B cell (primary cell): Measurements from ENCODE around the gene SPHK1. TPM values are rescaled to one million over a fixed set of nuclear protein-coding genes. Genes with fewer than 3 reads are reported as not detected.

Experiments used
- ATAC-seq: fragments of 200-7000 bp; cut with Tn5 transposase; one replicate; pipeline ENCODE4 v1.10.0; 2021; ENCODE audit warnings: low read depth, mild to moderate bottlenecking, moderate number of reproducible peaks, moderate library complexity
- CTCF ChIA-PET: fragments of 350-600 bp; sonication (Branson Sonifier 250); formaldehyde crosslinking; loops from one replicate; lab custom pipeline; 2021; ENCODE audit warnings: antibody characterized with exemption, inconsistent platforms; lab: Charles Lee
- POLR2A ChIA-PET: fragments of 350-600 bp; sonication (Branson Sonifier 250); formaldehyde crosslinking; loops from one replicate; lab custom pipeline; 2021; ENCODE audit warnings: antibody characterized with exemption; lab: Charles Lee
- DNase-seq: peaks from one replicate; pipeline ENCODE4 v3.0.0; 2013
- H2AFZ ChIP-seq: 2 replicates; pipeline ENCODE4 v1.6.1; 2012; ENCODE audit warnings: mild to moderate bottlenecking, low read depth, low read length; ENCODE audit not compliant: insufficient read depth, poor library complexity, severe bottlenecking
- H3K27ac ChIP-seq, 2 donors: 1 replicate in 1 of 2; 2 replicates in 1 of 2; pipeline ENCODE4 v1.5.1; 2012 to 2013; ENCODE audit warnings: low read length in 2 of 2, mild to moderate bottlenecking in 2 of 2, moderate library complexity in 1 of 2
- H3K27me3 ChIP-seq, 4 experiments: fragments of 200-600 bp in 1 of 4; sonication (generic) in 1 of 4; replicated peaks in 1 of 4; 1 replicate in 2 of 4; 2 replicates in 2 of 4; pipeline versions ENCODE4 v1.6.1 to v1.7.0; 2013 to 2016; ENCODE audit warnings: low read length in 3 of 4, mild to moderate bottlenecking in 2 of 4, mixed read lengths in 1 of 4, moderate library complexity in 1 of 4; ENCODE audit not compliant: insufficient read depth in 4 of 4, control insufficient read depth in 3 of 4; ENCODE audit errors: control extremely low read depth in 1 of 4
- H3K36me3 ChIP-seq, 2 experiments: replicated peaks in 1 of 2; 1 replicate in 1 of 2; 2 replicates in 1 of 2; pipeline versions ENCODE4 v1.6.1 to v1.7.1; 2013; ENCODE audit warnings: low read length in 1 of 2; ENCODE audit not compliant: insufficient read depth in 2 of 2, control insufficient read depth in 1 of 2; ENCODE audit errors: control extremely low read depth in 1 of 2, extremely low read depth in 1 of 2
- H3K4me1 ChIP-seq, 2 donors: fragments of 200-600 bp in 1 of 2; sonication (generic) in 1 of 2; 1 replicate in 1 of 2; 2 replicates in 1 of 2; pipeline versions ENCODE4 v1.5.1 to v1.6.1; 2013 to 2017; ENCODE audit warnings: low read length in 2 of 2; ENCODE audit not compliant: control insufficient read depth in 2 of 2, insufficient read depth in 2 of 2
- H3K4me2 ChIP-seq: replicated peaks from 2 replicates; pipeline ENCODE3; 2012; ENCODE audit warnings: mild to moderate bottlenecking, low read depth, low read length; ENCODE audit not compliant: poor library complexity, severe bottlenecking
- H3K4me3 ChIP-seq, 5 experiments: fragments of 200-600 bp in 1 of 5; sonication (generic) in 1 of 5; 1 replicate in 3 of 5; 2 replicates in 2 of 5; pipeline versions ENCODE4 v1.5.1 to v1.7.0; 2011 to 2016; ENCODE audit warnings: low read length in 4 of 5, mild to moderate bottlenecking in 4 of 5, low read depth in 2 of 5, control low read depth in 1 of 5, moderate library complexity in 1 of 5; ENCODE audit not compliant: insufficient read depth in 1 of 5; ENCODE audit errors: control extremely low read depth in 1 of 5, extremely low read depth in 1 of 5
- H3K79me2 ChIP-seq: fragments of 200-600 bp; sonication (generic); one replicate; pipeline ENCODE4 v1.6.0; 2016; ENCODE audit warnings: low read length; ENCODE audit not compliant: control insufficient read depth, insufficient read depth
- H3K9ac ChIP-seq: fragments of 200-600 bp; sonication (generic); 2 replicates; pipeline ENCODE4 v1.6.1; 2017; ENCODE audit warnings: mild to moderate bottlenecking, low read length, moderate library complexity
- H3K9me3 ChIP-seq, 3 donors: one replicate each; pipeline versions ENCODE4 v1.6.1 to v1.7.1; 2013; ENCODE audit warnings: low read length in 2 of 3; ENCODE audit not compliant: control insufficient read depth in 2 of 3, insufficient read depth in 1 of 3; ENCODE audit errors: control extremely low read depth in 1 of 3
- H4K20me1 ChIP-seq: 2 replicates; pipeline ENCODE4 v1.6.0; 2012; ENCODE audit warnings: mild to moderate bottlenecking, low read length; ENCODE audit not compliant: insufficient read depth, control insufficient read depth, poor library complexity, severe bottlenecking
- H3K27ac Mint-ChIP-seq: one replicate; pipeline ENCODE4 v1.8.0; 2021; ENCODE audit warnings: mixed read lengths
- H3K27me3 Mint-ChIP-seq: one replicate; pipeline ENCODE4 v1.8.0; 2021; ENCODE audit warnings: mixed read lengths
- H3K4me1 Mint-ChIP-seq: one replicate; pipeline ENCODE4 v1.8.0; 2021; ENCODE audit warnings: mixed read lengths
- H3K4me3 Mint-ChIP-seq: one replicate; pipeline ENCODE4 v1.8.0; 2021; ENCODE audit warnings: mixed read lengths
- H3K9me3 Mint-ChIP-seq: one replicate; pipeline ENCODE4 v1.8.0; 2022; ENCODE audit warnings: mixed read lengths; ENCODE audit not compliant: insufficient read depth
- CTCF ChIP-seq: fragments of 200-600 bp; IDR thresholded peaks from one replicate; pipeline ENCODE4 v1.8.0; 2022; ENCODE audit warnings: antibody characterized with exemption, mild to moderate bottlenecking
- EZH2 ChIP-seq: IDR thresholded peaks from 2 replicates; pipeline ENCODE4 v1.6.1; 2012; ENCODE audit warnings: borderline replicate concordance, low read depth, mild to moderate bottlenecking, moderate library complexity, low read length; ENCODE audit not compliant: insufficient read depth, poor library complexity, severe bottlenecking
- WGBS: methylation state at CpG from one replicate; pipeline ENCODE4 v1.1.5; 2013; ENCODE audit warnings: missing lambda C conversion rate; ENCODE audit not compliant: insufficient coverage; 5-methylcytosine and 5-hydroxymethylcytosine counted together
- intact Hi-C: fragments of 100-400 bp; cut with micrococcal nuclease; formaldehyde crosslinking; loops from one replicate; pipeline ENCODE4 v1.10.0; 2022
- polyA plus RNA-seq: library from polyadenylated mRNA; depleted of rRNA; stranded (reverse); fragments of >200 nt; gene quantifications from 2 replicates; pipeline ENCODE4 v1.2.3, GENCODE V29; 2012
- total RNA-seq, 2 donors: library from RNA; stranded (reverse); fragments of 120-200 nt in 1 of 2; gene quantifications; 1 replicate in 1 of 2; 2 replicates in 1 of 2; pipeline versions ENCODE4 v1.2.3 to v1.2.4, GENCODE V29; 2013 to 2022

SPHK1 gene
- total and polyA plus RNA-seq, 2 donors (not counting 1 experiment from before 2014, with no cell fraction given) = 1.1 to 2.4 TPM

- peaks cover 19% of the 10 kb centered on the region for H3K27me3 Mint-ChIP-seq
- WGBS = 96% methylated on average over 15 of the region's 21 CpGs
- ChIA-PET CTCF (interaction anchor here (0.8 to 10.1 kb wide), 3 partner anchors 18 to 85 kb away, joined by 4 to 94 read pairs (median 4); no protein-coding TSS in a partner anchor), POLR2A (no interaction called here)
- no peaks in the 10 kb centered on the region for H3K36me3 ChIP-seq
- peaks cover 0 to 18% (median 3%) of the 10 kb centered on the region in 4 experiments for H3K27me3 ChIP-seq
- no peak overlapping the region for H3K27ac ChIP-seq
- intact Hi-C loops = no loop called here
- H4K20me1 ChIP-seq = no peaks in the 10 kb centered on the region
- no peak overlapping the region for H3K27ac Mint-ChIP-seq
- TF ChIP-seq CTCF (no peak), EZH2 (no peak)
- H3K4me3 Mint-ChIP-seq = no peak overlapping the region
- H3K79me2 ChIP-seq = no peaks in the 10 kb centered on the region
- H3K4me1 Mint-ChIP-seq = peaks cover 8% of the 10 kb centered on the region
- peaks cover 13 to 14% of the 10 kb centered on the region in 2 donors for H3K4me1 ChIP-seq
- no peaks in the 10 kb centered on the region for H3K9me3 Mint-ChIP-seq
- no peak for DNase-seq
- H3K4me2 ChIP-seq = no peak overlapping the region
- no peaks in the 10 kb centered on the region for H3K9me3 ChIP-seq
- ATAC-seq = no peak
- no peak overlapping the region for H2AFZ ChIP-seq
- no peak overlapping the region for H3K4me3 ChIP-seq
- no peak overlapping the region for H3K9ac ChIP-seq
Observed at GRCh38 chr17:76379646-76380376, 4.6 kb upstream of the SPHK1 start.
